NCI-H2107 (cell line): ENCODE measurements around the gene YLPM1.

Experiments
- DNase-seq: peaks from one replicate; lab custom pipeline; 2025; lab: John Stamatoyannopoulos, UW

The YLPM1 gene

GRCh38 chr14:74786796-74787315 lies 23.7 kb downstream of the YLPM1 start:
- DNase-seq, result no peak

GRCh38 chr14:74792249-74793039 lies 29.3 kb downstream of the YLPM1 start:
- no peak for DNase-seq

- DNase-seq, result no peak
These were observed 30.5 kb downstream of the YLPM1 start for GRCh38 chr14:74793506-74794155.

GRCh38 chr14:74794947-74795346 lies 31.8 kb downstream of the YLPM1 start:
- DNase-seq, result no peak

- no peak for DNase-seq
These were observed 36.6 kb downstream of the YLPM1 start for GRCh38 chr14:74799765-74800164.

GRCh38 chr14:74800780-74801179 lies 37.7 kb downstream of the YLPM1 start:
- no peak for DNase-seq

GRCh38 chr14:74801396-74801795 lies 38.3 kb downstream of the YLPM1 start:
- DNase-seq, result no peak

GRCh38 chr14:74804219-74804825 lies 41.2 kb downstream of the YLPM1 start:
- DNase-seq, result no peak

GRCh38 chr14:74807853-74808545 lies 44.9 kb downstream of the YLPM1 start:
- no peak for DNase-seq

GRCh38 chr14:74816124-74816523 lies 53.0 kb downstream of the YLPM1 start:
- no peak for DNase-seq

- no peak for DNase-seq
These were observed 57.2 kb downstream of the YLPM1 start for GRCh38 chr14:74820288-74820687.

- no peak for DNase-seq
These were observed 58.3 kb downstream of the YLPM1 start for GRCh38 chr14:74821267-74821915.

- DNase-seq, result no peak
These were observed 61.9 kb downstream of the YLPM1 start for GRCh38 chr14:74824997-74825396.

GRCh38 chr14:74826574-74826973 lies 63.5 kb downstream of the YLPM1 start:
- no peak for DNase-seq

GRCh38 chr14:74829251-74829650 lies 66.1 kb downstream of the YLPM1 start:
- DNase-seq, result no peak

- no peak for DNase-seq
These were observed 69.7 kb downstream of the YLPM1 start for GRCh38 chr14:74832849-74833248.

GRCh38 chr14:74834692-74835392 lies 71.7 kb downstream of the YLPM1 start:
- no peak for DNase-seq

GRCh38 chr14:74835645-74836250 lies 72.6 kb downstream of the YLPM1 start:
- no peak for DNase-seq

GRCh38 chr14:74836251-74836960 lies 73.3 kb downstream of the YLPM1 start:
- DNase-seq, result no peak

GRCh38 chr14:74838166-74838565 lies 75.0 kb downstream of the YLPM1 start:
- no peak for DNase-seq
